ENCODE data around the gene CEP162. TPM values are rescaled to one million over a fixed set of nuclear protein-coding genes. Genes with fewer than 3 reads are reported as not detected.
A peak's percentile ranks its signal among the peaks of the same experiment; 100 is the strongest.

Gene CEP162
- 1 to 10 TPM; 7.6 to 7.8 TPM for total RNA-seq

- peak within 1 kb of the TSS; percentile 84 for H3K4me3 Mint-ChIP-seq
- no peaks in the 10 kb centered on the region for H3K9me3 Mint-ChIP-seq
- H3K27ac Mint-ChIP-seq: peak within 1 kb of the TSS; percentile 77
- peak; percentile 98 for ATAC-seq (replicated peaks)
- peaks cover 9% of the 10 kb centered on the region for H3K27me3 Mint-ChIP-seq
- H3K4me1 Mint-ChIP-seq: peaks cover 6% of the 10 kb centered on the region
- no peaks in the 10 kb centered on the region for H3K36me3 Mint-ChIP-seq (ENCODE audit: low read depth)
These were observed at the start of gene CEP162 for GRCh38 chr6:84227434-84228197. Gene CEP162 (minus strand): TSS chr6:84227643. CDS start chr6:84226393, 1,250 bp downstream.

GRCh38 chr6:84274856-84275255 is 47.4 kb upstream of the CEP162 start:
- Mint-ChIP-seq H3K4me3 (no peak overlapping the region), H3K36me3 (ENCODE audit: low read depth) (no peaks in the 10 kb centered on the region), H3K4me1 (no peaks in the 10 kb centered on the region), H3K9me3 (no peaks in the 10 kb centered on the region), H3K27me3 (peaks cover 17% of the 10 kb centered on the region), H3K27ac (no peak overlapping the region)
- ATAC-seq (replicated peaks): no peak

GRCh38 chr6:84273048-84273809 is 45.8 kb upstream of the CEP162 start:
- no peaks in the 10 kb centered on the region for H3K36me3 Mint-ChIP-seq (ENCODE audit: low read depth)
- ATAC-seq (replicated peaks): no peak
- H3K27ac Mint-ChIP-seq: no peak overlapping the region
- H3K4me3 Mint-ChIP-seq: no peak overlapping the region
- peaks cover 17% of the 10 kb centered on the region for H3K27me3 Mint-ChIP-seq
- H3K4me1 Mint-ChIP-seq: no peaks in the 10 kb centered on the region
- H3K9me3 Mint-ChIP-seq: no peaks in the 10 kb centered on the region

- Mint-ChIP-seq H3K4me1 (no peaks in the 10 kb centered on the region), H3K4me3 (no peak overlapping the region), H3K27me3 (peaks cover 19% of the 10 kb centered on the region), H3K36me3 (ENCODE audit: low read depth) (no peaks in the 10 kb centered on the region), H3K27ac (no peak overlapping the region), H3K9me3 (no peaks in the 10 kb centered on the region)
- ATAC-seq (replicated peaks): no peak
These were observed 44.9 kb upstream of the CEP162 start for GRCh38 chr6:84272298-84272697.

GRCh38 chr6:84271061-84271716 is 43.7 kb upstream of the CEP162 start:
- H3K4me3 Mint-ChIP-seq: no peak overlapping the region
- peaks cover 23% of the 10 kb centered on the region for H3K27me3 Mint-ChIP-seq
- H3K4me1 Mint-ChIP-seq: no peaks in the 10 kb centered on the region
- H3K27ac Mint-ChIP-seq: no peak overlapping the region
- no peak for ATAC-seq (replicated peaks)
- H3K9me3 Mint-ChIP-seq: no peaks in the 10 kb centered on the region
- H3K36me3 Mint-ChIP-seq (ENCODE audit: low read depth): no peaks in the 10 kb centered on the region

GRCh38 chr6:84269947-84270733 is 42.7 kb upstream of the CEP162 start:
- ATAC-seq (replicated peaks): no peak
- peaks cover 30% of the 10 kb centered on the region for H3K27me3 Mint-ChIP-seq
- H3K27ac Mint-ChIP-seq: no peak overlapping the region
- H3K4me3 Mint-ChIP-seq: no peak overlapping the region
- H3K4me1 Mint-ChIP-seq: no peaks in the 10 kb centered on the region
- no peaks in the 10 kb centered on the region for H3K36me3 Mint-ChIP-seq (ENCODE audit: low read depth)
- no peaks in the 10 kb centered on the region for H3K9me3 Mint-ChIP-seq

- no peak overlapping the region for H3K27ac Mint-ChIP-seq
- H3K27me3 Mint-ChIP-seq: peaks cover 27% of the 10 kb centered on the region
- no peaks in the 10 kb centered on the region for H3K36me3 Mint-ChIP-seq (ENCODE audit: low read depth)
- no peak overlapping the region for H3K4me3 Mint-ChIP-seq
- H3K4me1 Mint-ChIP-seq: no peaks in the 10 kb centered on the region
- no peaks in the 10 kb centered on the region for H3K9me3 Mint-ChIP-seq
- no peak for ATAC-seq (replicated peaks)
These were observed 41.3 kb upstream of the CEP162 start for GRCh38 chr6:84268781-84269180.

- H3K4me1 Mint-ChIP-seq: no peaks in the 10 kb centered on the region
- H3K27ac Mint-ChIP-seq: no peak overlapping the region
- H3K36me3 Mint-ChIP-seq (ENCODE audit: low read depth): no peaks in the 10 kb centered on the region
- ATAC-seq (replicated peaks): no peak
- no peaks in the 10 kb centered on the region for H3K9me3 Mint-ChIP-seq
- peaks cover 13% of the 10 kb centered on the region for H3K27me3 Mint-ChIP-seq
- no peak overlapping the region for H3K4me3 Mint-ChIP-seq
These were observed 36.1 kb upstream of the CEP162 start for GRCh38 chr6:84263557-84263956.

- H3K27ac Mint-ChIP-seq: no peak overlapping the region
- ATAC-seq (replicated peaks): no peak
- H3K27me3 Mint-ChIP-seq: peaks cover 13% of the 10 kb centered on the region
- H3K36me3 Mint-ChIP-seq (ENCODE audit: low read depth): no peaks in the 10 kb centered on the region
- no peak overlapping the region for H3K4me3 Mint-ChIP-seq
- no peaks in the 10 kb centered on the region for H3K4me1 Mint-ChIP-seq
- no peaks in the 10 kb centered on the region for H3K9me3 Mint-ChIP-seq
These were observed 33.5 kb upstream of the CEP162 start for GRCh38 chr6:84260926-84261325.

GRCh38 chr6:84260196-84260595 is 32.8 kb upstream of the CEP162 start:
- H3K36me3 Mint-ChIP-seq (ENCODE audit: low read depth): no peaks in the 10 kb centered on the region
- H3K9me3 Mint-ChIP-seq: no peaks in the 10 kb centered on the region
- H3K27ac Mint-ChIP-seq: no peak overlapping the region
- ATAC-seq (replicated peaks): no peak
- H3K4me1 Mint-ChIP-seq: no peaks in the 10 kb centered on the region
- peaks cover 8% of the 10 kb centered on the region for H3K27me3 Mint-ChIP-seq
- no peak overlapping the region for H3K4me3 Mint-ChIP-seq

- Mint-ChIP-seq H3K9me3 (no peaks in the 10 kb centered on the region), H3K27me3 (peaks cover 16% of the 10 kb centered on the region), H3K4me1 (no peaks in the 10 kb centered on the region), H3K27ac (no peak overlapping the region), H3K4me3 (no peak overlapping the region), H3K36me3 (ENCODE audit: low read depth) (no peaks in the 10 kb centered on the region)
- ATAC-seq (replicated peaks): no peak
These were observed 31.4 kb upstream of the CEP162 start for GRCh38 chr6:84258866-84259265.

- peaks cover 22% of the 10 kb centered on the region for H3K27me3 Mint-ChIP-seq
- no peak overlapping the region for H3K4me3 Mint-ChIP-seq
- no peak for ATAC-seq (replicated peaks)
- no peaks in the 10 kb centered on the region for H3K4me1 Mint-ChIP-seq
- no peak overlapping the region for H3K27ac Mint-ChIP-seq
- no peaks in the 10 kb centered on the region for H3K36me3 Mint-ChIP-seq (ENCODE audit: low read depth)
- no peaks in the 10 kb centered on the region for H3K9me3 Mint-ChIP-seq
These were observed 30.8 kb upstream of the CEP162 start for GRCh38 chr6:84258268-84258667.

- no peaks in the 10 kb centered on the region for H3K36me3 Mint-ChIP-seq (ENCODE audit: low read depth)
- ATAC-seq (replicated peaks): no peak
These were observed 28.2 kb upstream of the CEP162 start for GRCh38 chr6:84255641-84256040.

GRCh38 chr6:84253380-84253779 is 25.9 kb upstream of the CEP162 start:
- Mint-ChIP-seq H3K36me3 (ENCODE audit: low read depth) (no peaks in the 10 kb centered on the region), H3K27me3 (peaks cover 28% of the 10 kb centered on the region), H3K27ac (no peak overlapping the region), H3K4me1 (no peaks in the 10 kb centered on the region), H3K4me3 (no peak overlapping the region), H3K9me3 (no peaks in the 10 kb centered on the region)
- ATAC-seq (replicated peaks): no peak

More at GRCh38 chr6:84255641-84256040, 28.2 kb upstream of the CEP162 start:
- peaks cover 28% of the 10 kb centered on the region for H3K27me3 Mint-ChIP-seq
- no peak overlapping the region for H3K27ac Mint-ChIP-seq
- no peaks in the 10 kb centered on the region for H3K4me1 Mint-ChIP-seq
- H3K4me3 Mint-ChIP-seq: no peak overlapping the region
- no peaks in the 10 kb centered on the region for H3K9me3 Mint-ChIP-seq
